ENCODE results near the gene DMXL1.

DNA sequence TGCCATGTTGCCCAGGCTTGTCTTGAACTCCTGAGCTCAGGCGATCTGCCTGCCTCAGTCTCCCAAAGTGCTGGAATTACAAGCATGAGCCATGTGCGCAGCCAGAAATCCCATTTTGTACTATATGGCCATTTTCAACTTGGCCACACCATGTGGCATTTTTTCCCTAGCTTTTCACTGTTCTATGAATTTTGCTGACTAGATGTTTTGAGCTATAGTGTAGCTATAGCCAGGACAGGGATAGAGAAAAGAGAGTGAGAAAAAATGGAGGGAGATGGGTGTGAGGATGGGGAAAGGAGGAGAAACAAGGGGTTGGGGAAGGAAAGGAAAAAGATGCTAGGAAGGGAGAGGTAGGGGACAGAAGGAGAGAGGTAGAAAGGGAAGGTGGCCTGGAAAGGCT, 46.4 kb downstream of the DMXL1 start:
- TF ChIP-seq CTCF (IDR thresholded peaks at IDR 0.05) (no peak), EZH2phosphoT487 (IDR thresholded peaks at IDR 0.05) (no peak)
